Thoracic aorta (tissue), 2 donors: ENCODE results near the gene UBE2D4. TPM values are rescaled to one million over a fixed set of nuclear protein-coding genes. Genes with fewer than 3 reads are reported as not detected.
A peak's percentile ranks its signal among the peaks of the same experiment; 100 is the strongest.

ENCODE experiments used
- ATAC-seq: fragments of 150-250 bp; one replicate; pipeline ENCODE4 v1.8.0; 2017; ENCODE audit warnings: low read depth; ENCODE audit not compliant: insufficient number of reproducible peaks, low FRiP score
- DNase-seq: peaks from one replicate; pipeline ENCODE4 v3.0.0-alpha.2; 2020; ENCODE audit warnings: low spot score
- H3K27ac ChIP-seq, 2 donors: fragments of 200-600 bp; sonication (generic); 1 replicate in 1 of 2; 2 replicates in 1 of 2; pipeline ENCODE4 v1.5.1; 2016; ENCODE audit warnings: mild to moderate bottlenecking in 2 of 2, moderate library complexity in 2 of 2
- H3K27me3 ChIP-seq: fragments of 200-600 bp; sonication (generic); replicated peaks from 2 replicates; pipeline ENCODE4 v1.6.0; 2016; ENCODE audit warnings: mild to moderate bottlenecking; ENCODE audit not compliant: insufficient read depth
- H3K36me3 ChIP-seq: fragments of 200-600 bp; sonication (generic); one replicate; pipeline ENCODE4 v1.5.1; 2016
- H3K4me1 ChIP-seq, 2 donors: fragments of 200-600 bp; sonication (generic); 1 replicate in 1 of 2; 2 replicates in 1 of 2; pipeline versions ENCODE4 v1.5.1 to v1.6.0; 2016; ENCODE audit warnings: low read depth in 2 of 2, mild to moderate bottlenecking in 1 of 2; ENCODE audit not compliant: control insufficient read depth in 1 of 2
- H3K4me3 ChIP-seq: fragments of 200-600 bp; sonication (generic); 2 replicates; pipeline ENCODE4 v1.5.1; 2016; ENCODE audit warnings: mild to moderate bottlenecking
- H3K9me3 ChIP-seq: fragments of 200-600 bp; sonication (generic); 2 replicates; pipeline ENCODE4 v1.5.1; 2016
- total RNA-seq, 2 donors: library from RNA; depleted of rRNA; stranded (reverse); fragments of >200 nt; gene quantifications; one replicate each; pipeline versions ENCODE4 v1.1.0 to v1.2.3, GENCODE V29; 2016
- TF ChIP-seq, protein P1 (sequence below): fragments of 200-600 bp; sonication (generic); IDR thresholded peaks from one replicate; pipeline ENCODE4 v1.5.1; 2019; ENCODE audit warnings: antibody characterized with exemption

Gene UBE2D4
- total RNA-seq, 2 donors from 2014 or later: 28.7 to 35.1 TPM

DNA sequence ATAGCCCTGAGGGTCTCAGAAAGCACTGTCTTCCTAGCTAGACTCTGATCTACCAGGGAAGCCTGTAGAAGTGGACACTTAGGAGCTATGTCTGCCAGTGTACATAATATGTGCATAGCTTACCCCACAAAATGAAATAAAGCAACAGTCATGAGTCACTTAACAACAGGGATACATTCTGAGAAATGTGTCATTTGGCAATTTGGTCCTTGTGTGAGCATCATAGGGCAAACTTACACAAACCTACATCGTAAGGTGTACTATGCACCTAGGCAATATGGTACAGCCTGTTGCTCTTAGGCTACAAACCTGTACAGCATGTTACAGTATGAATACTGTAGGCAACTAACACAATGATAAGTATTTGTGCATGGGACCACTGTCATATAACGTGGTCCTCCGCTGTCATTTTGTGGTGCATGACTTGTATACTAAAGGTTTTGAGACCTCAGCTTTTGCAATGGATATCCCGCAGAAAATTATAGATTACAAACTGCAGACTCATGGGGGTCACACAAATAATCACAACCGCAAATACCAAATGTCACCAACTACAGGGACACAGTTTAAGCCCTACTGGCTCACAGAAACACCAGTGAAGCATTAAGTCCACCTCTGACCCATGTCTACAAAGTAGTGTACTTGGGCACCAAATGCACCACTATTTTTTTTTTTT lies 21.6 kb upstream of the UBE2D4 start:
- DNase-seq (no peak), ATAC-seq (no peak)
- H3K36me3 ChIP-seq: no peaks in the 10 kb centered on the region
- TF ChIP-seq, protein P1, sequence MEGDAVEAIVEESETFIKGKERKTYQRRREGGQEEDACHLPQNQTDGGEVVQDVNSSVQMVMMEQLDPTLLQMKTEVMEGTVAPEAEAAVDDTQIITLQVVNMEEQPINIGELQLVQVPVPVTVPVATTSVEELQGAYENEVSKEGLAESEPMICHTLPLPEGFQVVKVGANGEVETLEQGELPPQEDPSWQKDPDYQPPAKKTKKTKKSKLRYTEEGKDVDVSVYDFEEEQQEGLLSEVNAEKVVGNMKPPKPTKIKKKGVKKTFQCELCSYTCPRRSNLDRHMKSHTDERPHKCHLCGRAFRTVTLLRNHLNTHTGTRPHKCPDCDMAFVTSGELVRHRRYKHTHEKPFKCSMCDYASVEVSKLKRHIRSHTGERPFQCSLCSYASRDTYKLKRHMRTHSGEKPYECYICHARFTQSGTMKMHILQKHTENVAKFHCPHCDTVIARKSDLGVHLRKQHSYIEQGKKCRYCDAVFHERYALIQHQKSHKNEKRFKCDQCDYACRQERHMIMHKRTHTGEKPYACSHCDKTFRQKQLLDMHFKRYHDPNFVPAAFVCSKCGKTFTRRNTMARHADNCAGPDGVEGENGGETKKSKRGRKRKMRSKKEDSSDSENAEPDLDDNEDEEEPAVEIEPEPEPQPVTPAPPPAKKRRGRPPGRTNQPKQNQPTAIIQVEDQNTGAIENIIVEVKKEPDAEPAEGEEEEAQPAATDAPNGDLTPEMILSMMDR: no peak
- H3K9me3 ChIP-seq: no peaks in the 10 kb centered on the region
- H3K4me1 ChIP-seq: peaks cover 16 to 42% of the 10 kb centered on the region in 2 donors
- no peaks in the 10 kb centered on the region for H3K27me3 ChIP-seq
- H3K27ac ChIP-seq: peak overlapping the region; percentile 66 to 75
- H3K4me3 ChIP-seq: peak overlapping the region; percentile 86

DNA sequence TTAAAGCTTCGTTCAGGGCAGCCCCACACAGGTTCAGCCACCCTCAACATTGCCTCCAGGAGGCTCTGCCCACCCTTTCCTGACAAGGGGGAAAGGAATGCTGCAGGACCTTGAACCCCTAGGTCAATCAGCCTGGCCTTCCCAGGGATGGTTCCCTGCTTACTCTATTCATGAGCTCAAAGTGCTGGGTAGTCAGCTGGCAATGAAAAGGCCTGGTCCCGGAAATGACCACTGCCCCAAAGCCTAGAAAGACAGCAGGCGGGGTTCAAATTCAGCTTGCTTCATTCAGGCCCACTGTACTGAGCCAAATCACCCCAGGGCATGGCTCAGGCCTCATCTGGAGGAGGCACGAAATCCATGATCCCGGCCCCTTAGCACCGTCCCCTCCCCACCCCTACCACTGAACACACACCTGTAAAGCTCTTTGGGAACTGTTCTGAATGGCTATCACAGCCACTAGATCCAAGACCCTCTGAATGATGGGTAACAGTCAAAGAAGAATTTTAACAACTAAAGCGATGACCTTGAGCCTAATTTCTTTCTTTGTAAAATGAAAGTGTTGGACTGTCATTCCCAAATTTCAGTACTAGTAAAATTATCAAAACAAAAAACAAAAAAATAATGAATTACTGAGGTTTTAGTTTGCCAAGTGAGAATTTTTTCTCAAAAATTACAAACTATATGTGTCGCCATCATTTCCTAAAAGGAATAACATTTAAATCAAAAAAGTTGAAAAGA lies 20.9 kb upstream of the UBE2D4 start:
- Histone ChIP-seq H3K9me3 (no peaks in the 10 kb centered on the region), H3K36me3 (no peaks in the 10 kb centered on the region), H3K4me3 (peak overlapping the region; percentile 86), H3K27ac (peak overlapping the region; percentile 66 to 75), H3K27me3 (no peaks in the 10 kb centered on the region), H3K4me1 (peaks cover 16 to 42% of the 10 kb centered on the region in 2 donors)
- DNase-seq (no peak), ATAC-seq (no peak)
- TF ChIP-seq, protein P1: no peak

DNA sequence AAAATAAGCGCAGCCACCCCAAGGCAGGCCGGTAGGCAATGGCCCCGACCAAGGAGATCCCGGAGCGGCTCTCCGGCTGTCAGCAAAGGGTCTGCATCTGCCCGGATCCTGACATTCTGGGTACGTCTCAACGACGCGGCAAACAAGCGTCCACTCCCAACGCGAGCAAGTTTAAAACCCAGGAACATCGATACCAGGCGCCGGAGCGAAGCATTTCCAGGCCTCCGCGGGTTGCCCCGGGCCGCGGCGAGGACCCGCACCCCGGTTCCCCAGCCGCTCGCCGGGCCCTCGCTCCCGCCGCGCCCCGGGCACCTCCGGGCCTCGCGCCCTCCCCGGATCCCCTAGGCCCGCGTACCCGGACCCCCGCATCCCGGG lies 20.3 kb upstream of the UBE2D4 start:
- no peaks in the 10 kb centered on the region for H3K27me3 ChIP-seq
- H3K4me1 ChIP-seq: peaks cover 14 to 36% of the 10 kb centered on the region in 2 donors
- H3K27ac ChIP-seq: peak overlapping the region; percentile 66 to 75
- no peak for ATAC-seq
- TF ChIP-seq, protein P1: no peak
- H3K36me3 ChIP-seq: no peaks in the 10 kb centered on the region
- DNase-seq: no peak
- H3K4me3 ChIP-seq: peak overlapping the region; percentile 86
- H3K9me3 ChIP-seq: no peaks in the 10 kb centered on the region

DNA sequence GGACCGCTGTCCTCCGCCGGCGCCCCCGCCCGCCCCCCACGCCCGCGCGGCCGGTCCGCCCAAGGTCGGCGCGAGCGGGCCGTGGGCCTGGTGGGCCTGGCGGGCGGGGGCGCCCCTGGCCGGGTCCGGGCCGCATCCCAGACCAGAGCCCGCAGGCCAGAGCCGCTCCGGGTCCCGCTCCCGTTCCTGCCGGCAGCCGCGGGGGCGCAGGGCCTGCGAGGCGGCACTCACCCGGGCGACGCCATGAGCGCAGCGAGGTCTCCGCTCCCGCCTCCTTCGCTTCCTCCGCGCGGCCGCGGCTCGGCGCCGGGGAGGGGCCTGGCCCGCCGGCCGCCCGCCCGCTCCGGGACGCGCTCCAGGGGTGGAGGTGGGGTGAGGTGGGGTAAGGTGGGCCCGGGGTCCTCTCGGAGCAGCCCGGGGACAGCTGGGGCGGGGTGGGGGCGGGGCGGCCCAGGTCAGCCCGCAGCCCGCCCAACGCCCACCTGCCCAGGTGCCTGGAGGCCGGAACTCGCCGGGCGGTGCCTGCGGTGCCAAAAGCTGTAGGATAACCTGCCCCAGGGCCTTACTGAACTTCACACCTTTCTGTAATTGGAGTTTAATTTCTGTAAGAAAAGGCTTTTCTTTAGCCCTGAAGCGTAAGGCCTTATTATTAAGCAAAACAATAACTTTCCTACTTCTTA lies 19.8 kb upstream of the UBE2D4 start, which contains the start of gene URGCP:
Gene URGCP (minus strand): TSS at position 266 of the 680 bp plus-strand sequence. CDS start 21 bp downstream, at position 245.
- Histone ChIP-seq H3K4me1 (peaks cover 12 to 31% of the 10 kb centered on the region in 2 donors), H3K36me3 (no peaks in the 10 kb centered on the region), H3K27me3 (no peaks in the 10 kb centered on the region), H3K9me3 (no peaks in the 10 kb centered on the region), H3K27ac (peak within 1 kb of the TSS; percentile 66 to 75), H3K4me3 (peak within 1 kb of the TSS; percentile 86)
- DNase-seq (no peak), ATAC-seq (no peak)
- TF ChIP-seq, protein P1: no peak

DNA sequence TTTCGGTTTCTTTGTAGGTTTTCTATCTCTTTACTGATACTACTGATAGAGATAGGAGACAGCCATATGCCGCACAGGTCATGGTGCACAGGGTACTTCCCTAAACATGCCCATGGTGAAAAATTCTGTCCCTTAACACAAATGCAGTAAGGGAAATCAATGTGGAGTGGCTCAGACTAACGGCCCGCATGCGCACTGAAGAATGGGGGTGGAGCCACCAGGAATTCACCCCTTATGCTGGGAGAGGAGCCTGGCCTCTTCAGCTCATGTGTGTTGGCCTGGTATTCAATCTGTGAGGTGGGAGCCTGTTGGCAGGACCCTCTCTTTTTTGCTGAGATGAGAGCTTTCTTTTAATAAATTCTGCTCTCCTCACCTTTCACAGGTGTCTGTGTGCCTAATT lies 11.4 kb upstream of the UBE2D4 start:
- TF ChIP-seq, protein P1: no peak
- no peak overlapping the region for H3K27ac ChIP-seq
- H3K27me3 ChIP-seq: no peaks in the 10 kb centered on the region
- no peaks in the 10 kb centered on the region for H3K4me1 ChIP-seq
- no peaks in the 10 kb centered on the region for H3K9me3 ChIP-seq
- no peak for ATAC-seq
- DNase-seq: no peak
- no peak overlapping the region for H3K4me3 ChIP-seq
- no peaks in the 10 kb centered on the region for H3K36me3 ChIP-seq
